HFFc6 (cell line): ENCODE data around the gene DDC. TPM values are rescaled to one million over a fixed set of nuclear protein-coding genes. Genes with fewer than 3 reads are reported as not detected.

Source experiments
- DNase-seq: peaks from one replicate; pipeline ENCODE4 v3.0.0-alpha.2; 2018
- H3K27ac Mint-ChIP-seq: 2 replicates; pipeline ENCODE4 v1.8.0; 2020; ENCODE audit warnings: mild to moderate bottlenecking, mixed read lengths
- H3K27me3 Mint-ChIP-seq: 2 replicates; pipeline ENCODE4 v1.8.0; 2021; ENCODE audit warnings: mild to moderate bottlenecking, moderate library complexity, mixed read lengths; ENCODE audit not compliant: insufficient read depth
- H3K36me3 Mint-ChIP-seq: 2 replicates; pipeline ENCODE4 v1.8.0; 2021; ENCODE audit warnings: low read depth, mixed read lengths
- H3K4me1 Mint-ChIP-seq: 2 replicates; pipeline ENCODE4 v1.8.0; 2020; ENCODE audit warnings: low read depth, mixed read lengths
- H3K4me3 Mint-ChIP-seq: 2 replicates; pipeline ENCODE4 v1.8.0; 2020; ENCODE audit warnings: mild to moderate bottlenecking, moderate library complexity, mixed read lengths
- H3K9me3 Mint-ChIP-seq: 2 replicates; pipeline ENCODE4 v1.8.0; 2020; ENCODE audit warnings: mild to moderate bottlenecking, mixed read lengths
- CTCF ChIP-seq: fragments of 200-600 bp; sonication (generic); IDR thresholded peaks from 2 replicates; pipeline ENCODE4 v1.5.0; 2021; ENCODE audit warnings: antibody characterized with exemption, mild to moderate bottlenecking
- total RNA-seq, 6 experiments: library from RNA; stranded (reverse); fragmentation: NEBNext Ultra II Directional; extraction: Animal tissue kit (Norgen Biotek cat#: 25700); gene quantifications; 2 replicates in 1 of 6; 3 replicates in 5 of 6; pipeline ENCODE4 v1.2.3, GENCODE V29; 2021

Gene DDC
- total RNA-seq, 6 experiments from 2014 or later = not detected

- H3K27ac Mint-ChIP-seq = no peak overlapping the region
- H3K9me3 Mint-ChIP-seq = no peaks in the 10 kb centered on the region
- no peaks in the 10 kb centered on the region for H3K36me3 Mint-ChIP-seq
- H3K4me1 Mint-ChIP-seq = peaks cover 30% of the 10 kb centered on the region
- peaks cover 15% of the 10 kb centered on the region for H3K27me3 Mint-ChIP-seq
- no peak overlapping the region for H3K4me3 Mint-ChIP-seq
- no peak for TF ChIP-seq CTCF
- no peak for DNase-seq
Observed at GRCh38 chr7:50497968-50498367, 67.2 kb downstream of the DDC start.

- H3K9me3 Mint-ChIP-seq = no peaks in the 10 kb centered on the region
- H3K36me3 Mint-ChIP-seq = no peaks in the 10 kb centered on the region
- no peak overlapping the region for H3K27ac Mint-ChIP-seq
- TF ChIP-seq CTCF = no peak
- H3K4me3 Mint-ChIP-seq = no peak overlapping the region
- peaks cover 19% of the 10 kb centered on the region for H3K27me3 Mint-ChIP-seq
- peaks cover 22% of the 10 kb centered on the region for H3K4me1 Mint-ChIP-seq
- peak; percentile 6 for DNase-seq
Observed at GRCh38 chr7:50497068-50497642, 68.0 kb downstream of the DDC start.

- H3K4me3 Mint-ChIP-seq = no peak overlapping the region
- no peak overlapping the region for H3K27ac Mint-ChIP-seq
- H3K9me3 Mint-ChIP-seq = no peaks in the 10 kb centered on the region
Observed at GRCh38 chr7:50496569-50496968, 68.6 kb downstream of the DDC start.

GRCh38 chr7:50495746-50496145, 69.5 kb downstream of the DDC start:
- Mint-ChIP-seq H3K4me3 (no peak overlapping the region), H3K4me1 (peaks cover 12% of the 10 kb centered on the region), H3K36me3 (no peaks in the 10 kb centered on the region), H3K27ac (no peak overlapping the region), H3K9me3 (no peaks in the 10 kb centered on the region), H3K27me3 (peaks cover 24% of the 10 kb centered on the region)
- DNase-seq = no peak
- TF ChIP-seq CTCF = no peak

More at GRCh38 chr7:50496569-50496968, 68.6 kb downstream of the DDC start:
- Mint-ChIP-seq H3K4me1 (peaks cover 16% of the 10 kb centered on the region), H3K27me3 (peaks cover 21% of the 10 kb centered on the region), H3K36me3 (no peaks in the 10 kb centered on the region)
- no peak for TF ChIP-seq CTCF
- DNase-seq = no peak

GRCh38 chr7:50492770-50493519, 72.3 kb downstream of the DDC start:
- no peak overlapping the region for H3K4me3 Mint-ChIP-seq
- H3K4me1 Mint-ChIP-seq = peaks cover 12% of the 10 kb centered on the region
- H3K9me3 Mint-ChIP-seq = peaks cover 5% of the 10 kb centered on the region; the same call in 1 of the 2 replicates
- no peak for DNase-seq
- H3K36me3 Mint-ChIP-seq = no peaks in the 10 kb centered on the region
- no peak for TF ChIP-seq CTCF
- no peak overlapping the region for H3K27ac Mint-ChIP-seq
- peaks cover 17% of the 10 kb centered on the region for H3K27me3 Mint-ChIP-seq
